Activated CD8-positive, alpha-beta T cell treated with anti-CD3 and anti-CD28 coated beads, Interleukin-2, amount 10 ng/mL, durations not matched to agents 7 days and 5 days (primary cell): ENCODE results near the gene ASTN1. TPM values are rescaled to one million over a fixed set of nuclear protein-coding genes. Genes with fewer than 3 reads are reported as not detected.

Experiments
- ATAC-seq: fragments of 150-1000 bp; cut with Tn5 transposase; one replicate; pipeline ENCODE4 v1.10.0; 2021; ENCODE audit warnings: moderate library complexity
- CTCF ChIA-PET: fragments of 350-600 bp; sonication (Branson Sonifier 250); formaldehyde crosslinking; loops from one replicate; lab custom pipeline; 2021; ENCODE audit warnings: antibody characterized with exemption; lab: Charles Lee
- POLR2A ChIA-PET: fragments of 350-600 bp; sonication (Branson Sonifier 250); formaldehyde crosslinking; loops from one replicate; lab custom pipeline; 2021; ENCODE audit warnings: antibody characterized with exemption; lab: Charles Lee
- DNase-seq: peaks from one replicate; pipeline ENCODE4 v3.0.0-alpha.2; 2020
- H3K27ac Mint-ChIP-seq: one replicate; pipeline ENCODE4 v1.8.0; 2021; ENCODE audit warnings: mild to moderate bottlenecking, mixed read lengths
- H3K27me3 Mint-ChIP-seq: one replicate; pipeline ENCODE4 v1.8.0; 2021; ENCODE audit warnings: low read depth, mixed read lengths
- H3K36me3 Mint-ChIP-seq: one replicate; pipeline ENCODE4 v1.8.0; 2021; ENCODE audit warnings: low read depth, mixed read lengths
- H3K4me1 Mint-ChIP-seq: one replicate; pipeline ENCODE4 v1.8.0; 2021; ENCODE audit warnings: low read depth, mixed read lengths
- H3K4me3 Mint-ChIP-seq: one replicate; pipeline ENCODE4 v1.8.0; 2021; ENCODE audit warnings: mild to moderate bottlenecking, mixed read lengths
- H3K9me3 Mint-ChIP-seq: one replicate; pipeline ENCODE4 v1.8.0; 2022; ENCODE audit warnings: mixed read lengths; ENCODE audit not compliant: insufficient read depth
- total RNA-seq, 2 experiments: library from RNA; stranded (reverse); gene quantifications; one replicate each; pipeline ENCODE4 v1.2.3, GENCODE V29; 2021

The ASTN1 gene
- total RNA-seq, 2 experiments from 2014 or later = not detected

GRCh38 chr1:176994931-176995596, 169.4 kb downstream of the ASTN1 start:
- Mint-ChIP-seq H3K27ac (no peak overlapping the region), H3K36me3 (no peaks in the 10 kb centered on the region), H3K27me3 (no peaks in the 10 kb centered on the region), H3K9me3 (no peaks in the 10 kb centered on the region), H3K4me3 (no peak overlapping the region), H3K4me1 (no peaks in the 10 kb centered on the region)
- no peak for DNase-seq
- CTCF ChIA-PET = no interaction called here
- POLR2A ChIA-PET = no interaction called here
- no peak for ATAC-seq

GRCh38 chr1:176993587-176993986, 170.9 kb downstream of the ASTN1 start:
- no peak for ATAC-seq
- no peak overlapping the region for H3K4me3 Mint-ChIP-seq
- CTCF ChIA-PET = interaction anchor here (1.1 kb wide), 1 partner anchor 17 kb away, joined by 3 read pairs; no protein-coding TSS in a partner anchor
- H3K9me3 Mint-ChIP-seq = no peaks in the 10 kb centered on the region
- DNase-seq = no peak
- no peaks in the 10 kb centered on the region for H3K4me1 Mint-ChIP-seq
- H3K27me3 Mint-ChIP-seq = no peaks in the 10 kb centered on the region
- POLR2A ChIA-PET = no interaction called here
- no peaks in the 10 kb centered on the region for H3K36me3 Mint-ChIP-seq
- H3K27ac Mint-ChIP-seq = no peak overlapping the region

GRCh38 chr1:176989754-176990153, 174.8 kb downstream of the ASTN1 start:
- H3K36me3 Mint-ChIP-seq = no peaks in the 10 kb centered on the region
- H3K9me3 Mint-ChIP-seq = no peaks in the 10 kb centered on the region
- H3K27me3 Mint-ChIP-seq = no peaks in the 10 kb centered on the region
- CTCF ChIA-PET = no interaction called here
- H3K27ac Mint-ChIP-seq = no peak overlapping the region
- no peaks in the 10 kb centered on the region for H3K4me1 Mint-ChIP-seq
- POLR2A ChIA-PET = no interaction called here
- no peak for ATAC-seq
- no peak overlapping the region for H3K4me3 Mint-ChIP-seq
- DNase-seq = no peak

GRCh38 chr1:176989023-176989422, 175.5 kb downstream of the ASTN1 start:
- no peaks in the 10 kb centered on the region for H3K27me3 Mint-ChIP-seq
- H3K36me3 Mint-ChIP-seq = no peaks in the 10 kb centered on the region
- ATAC-seq = no peak
- ChIA-PET CTCF (no interaction called here), POLR2A (no interaction called here)
- H3K4me1 Mint-ChIP-seq = no peaks in the 10 kb centered on the region
- H3K4me3 Mint-ChIP-seq = no peak overlapping the region
- no peak for DNase-seq
- H3K9me3 Mint-ChIP-seq = no peaks in the 10 kb centered on the region
- H3K27ac Mint-ChIP-seq = no peak overlapping the region

GRCh38 chr1:176987016-176987415, 177.5 kb downstream of the ASTN1 start:
- Mint-ChIP-seq H3K36me3 (no peaks in the 10 kb centered on the region), H3K4me1 (no peaks in the 10 kb centered on the region), H3K4me3 (no peak overlapping the region), H3K27ac (no peak overlapping the region), H3K9me3 (no peaks in the 10 kb centered on the region), H3K27me3 (no peaks in the 10 kb centered on the region)
- ChIA-PET CTCF (no interaction called here), POLR2A (no interaction called here)
- DNase-seq (no peak), ATAC-seq (no peak)

- POLR2A ChIA-PET = no interaction called here
- Mint-ChIP-seq H3K27ac (no peak overlapping the region), H3K4me1 (no peaks in the 10 kb centered on the region)
Observed at GRCh38 chr1:176983731-176984130, 180.8 kb downstream of the ASTN1 start.

GRCh38 chr1:176976771-176977170, 187.7 kb downstream of the ASTN1 start:
- Mint-ChIP-seq H3K4me1 (no peaks in the 10 kb centered on the region), H3K4me3 (no peak overlapping the region), H3K36me3 (no peaks in the 10 kb centered on the region), H3K27ac (no peak overlapping the region), H3K9me3 (no peaks in the 10 kb centered on the region), H3K27me3 (no peaks in the 10 kb centered on the region)
- ATAC-seq (no peak), DNase-seq (no peak)
- CTCF ChIA-PET = no interaction called here
- POLR2A ChIA-PET = no interaction called here

More at GRCh38 chr1:176983731-176984130, 180.8 kb downstream of the ASTN1 start:
- no peak for DNase-seq
- H3K27me3 Mint-ChIP-seq = no peaks in the 10 kb centered on the region
- H3K9me3 Mint-ChIP-seq = no peaks in the 10 kb centered on the region
- H3K36me3 Mint-ChIP-seq = no peaks in the 10 kb centered on the region
- H3K4me3 Mint-ChIP-seq = no peak overlapping the region
- no peak for ATAC-seq
- CTCF ChIA-PET = no interaction called here

- ChIA-PET CTCF (no interaction called here), POLR2A (no interaction called here)
- H3K27me3 Mint-ChIP-seq = no peaks in the 10 kb centered on the region
- H3K27ac Mint-ChIP-seq = no peak overlapping the region
- no peaks in the 10 kb centered on the region for H3K36me3 Mint-ChIP-seq
- no peak for DNase-seq
- no peak for ATAC-seq
- no peaks in the 10 kb centered on the region for H3K4me1 Mint-ChIP-seq
- H3K4me3 Mint-ChIP-seq = no peak overlapping the region
- H3K9me3 Mint-ChIP-seq = no peaks in the 10 kb centered on the region
Observed at GRCh38 chr1:176976225-176976624, 188.3 kb downstream of the ASTN1 start.

- Mint-ChIP-seq H3K4me3 (no peak overlapping the region), H3K27ac (no peak overlapping the region), H3K9me3 (no peaks in the 10 kb centered on the region), H3K27me3 (no peaks in the 10 kb centered on the region), H3K4me1 (no peaks in the 10 kb centered on the region), H3K36me3 (no peaks in the 10 kb centered on the region)
- ChIA-PET CTCF (no interaction called here), POLR2A (no interaction called here)
- ATAC-seq = no peak
- no peak for DNase-seq
Observed at GRCh38 chr1:176964687-176965086, 199.8 kb downstream of the ASTN1 start.

GRCh38 chr1:176963181-176963580, 201.3 kb downstream of the ASTN1 start:
- DNase-seq (no peak), ATAC-seq (no peak)
- no peak overlapping the region for H3K27ac Mint-ChIP-seq
- H3K36me3 Mint-ChIP-seq = no peaks in the 10 kb centered on the region
- ChIA-PET POLR2A (no interaction called here), CTCF (no interaction called here)
- H3K4me1 Mint-ChIP-seq = no peaks in the 10 kb centered on the region
- H3K4me3 Mint-ChIP-seq = no peak overlapping the region
- no peaks in the 10 kb centered on the region for H3K27me3 Mint-ChIP-seq
- H3K9me3 Mint-ChIP-seq = no peaks in the 10 kb centered on the region

GRCh38 chr1:176961678-176962077, 202.8 kb downstream of the ASTN1 start:
- ATAC-seq = no peak
- no peaks in the 10 kb centered on the region for H3K4me1 Mint-ChIP-seq
- ChIA-PET POLR2A (no interaction called here), CTCF (no interaction called here)
- H3K36me3 Mint-ChIP-seq = no peaks in the 10 kb centered on the region
- H3K27me3 Mint-ChIP-seq = no peaks in the 10 kb centered on the region
- no peak for DNase-seq
- H3K4me3 Mint-ChIP-seq = no peak overlapping the region
- no peaks in the 10 kb centered on the region for H3K9me3 Mint-ChIP-seq
- no peak overlapping the region for H3K27ac Mint-ChIP-seq

- ATAC-seq = no peak
- no peak overlapping the region for H3K27ac Mint-ChIP-seq
- CTCF ChIA-PET = no interaction called here
Observed at GRCh38 chr1:176959191-176959820, 205.2 kb downstream of the ASTN1 start.

More at GRCh38 chr1:176959191-176959820, 205.2 kb downstream of the ASTN1 start:
- Mint-ChIP-seq H3K36me3 (no peaks in the 10 kb centered on the region), H3K27me3 (no peaks in the 10 kb centered on the region), H3K4me3 (no peak overlapping the region), H3K9me3 (no peaks in the 10 kb centered on the region), H3K4me1 (no peaks in the 10 kb centered on the region)
- no peak for DNase-seq
- POLR2A ChIA-PET = no interaction called here
